Heart left ventricle (tissue), 13 donors: ENCODE results near the gene RBM7.

Experiments used
- CTCF ChIP-seq, 12 donors: fragments of 200-600 bp; sonication (generic) in 4 of 12; IDR thresholded peaks; one replicate each; pipeline versions ENCODE4 v1.5.0 to v1.8.0; 2018 to 2022; ENCODE audit warnings: antibody characterized with exemption in 12 of 12, mild to moderate bottlenecking in 5 of 12
- POLR2A ChIP-seq, 2 donors: fragments of 450-650 bp; IDR thresholded peaks; one replicate each; pipeline ENCODE4 v1.6.1; 2017; ENCODE audit warnings: antibody characterized with exemption in 2 of 2, mild to moderate bottlenecking in 2 of 2, moderate library complexity in 2 of 2
- donor health status: ischemic (EF 13 %, LVEDD 7.1; RV severe dilation, severe dysfunction).
- donor health status: DM: no; HTN: yes; CAD: no.
- donor health status: DM: no; HTN: no; CAD: no.
- donor health status: ischemic (EF 25% LVEDD 6.9; RV normal size, moderate dysfunction).
- donor health status: ischemic (EF 25% LVEDD 5.7; RV mildly dilated, moderate dysfunction).
- donor health status: ischemic (EF 35%, LVEDD 5.7; RV mildly dilated, moderate dysfunction).
- donor health status: nonischemic (EF 11% LVEDD 7.7; RV severe dilation, severe dysfunction).
- donor health status: DM: yes; HTN: yes; CAD: no.
- donor health status: PGD.
- donor health status: ischemic (EF 29% LVEDD 5.4; RV normal size, mild dysfunction).
- donor health status: nonischemic (EF 23%, LVEDD 6.1; RV moderate dilation, normal function).

- TF ChIP-seq POLR2A (IDR thresholded peaks at IDR 0.05), result no peak
- TF ChIP-seq CTCF (IDR thresholded peaks at IDR 0.05), result no peak
Observed at GRCh38 chr11:114426280-114426679, 25.8 kb downstream of the RBM7 start.
